Muscle layer of colon (tissue), 2 donors: ENCODE data around the gene SPRR3.

ENCODE experiments used
- H3K27ac ChIP-seq: one replicate; pipeline ENCODE4 v1.7.0; 2013; ENCODE audit warnings: low read depth, mild to moderate bottlenecking, low read length, moderate library complexity
- H3K27me3 ChIP-seq, 2 donors: one replicate each; pipeline ENCODE4 v1.7.0; 2013; ENCODE audit warnings: low read length in 2 of 2, mild to moderate bottlenecking in 2 of 2; ENCODE audit not compliant: insufficient read depth in 2 of 2, control insufficient read depth in 1 of 2
- H3K36me3 ChIP-seq: one replicate; pipeline ENCODE4 v1.7.0; 2013; ENCODE audit warnings: mild to moderate bottlenecking, low read length; ENCODE audit not compliant: insufficient read depth
- H3K4me1 ChIP-seq: one replicate; pipeline ENCODE4 v1.7.0; 2013; ENCODE audit warnings: mild to moderate bottlenecking, low read length; ENCODE audit not compliant: insufficient read depth
- H3K4me3 ChIP-seq, 2 donors: one replicate each; pipeline ENCODE4 v1.7.0; 2013; ENCODE audit warnings: low read length in 2 of 2, low read depth in 1 of 2, mild to moderate bottlenecking in 1 of 2, moderate library complexity in 1 of 2
- H3K9ac ChIP-seq: one replicate; pipeline ENCODE4 v1.7.0; 2013; ENCODE audit warnings: low read length
- H3K9me3 ChIP-seq: one replicate; pipeline ENCODE4 v1.7.0; 2013; ENCODE audit warnings: mild to moderate bottlenecking, low read length
- donor health status: abdominal sarcoma.
- donor health status: Adenocarcinoma of cecum.

Gene SPRR3

GRCh38 chr1:152967201-152967600, 34.3 kb upstream of the SPRR3 start:
- Histone ChIP-seq H3K27me3 (no peaks in the 10 kb centered on the region), H3K4me1 (no peaks in the 10 kb centered on the region), H3K36me3 (no peaks in the 10 kb centered on the region), H3K27ac (no peak overlapping the region), H3K4me3 (no peak overlapping the region), H3K9ac (no peak overlapping the region), H3K9me3 (no peaks in the 10 kb centered on the region)

GRCh38 chr1:152968248-152968647, 33.3 kb upstream of the SPRR3 start:
- H3K4me1 ChIP-seq, result no peaks in the 10 kb centered on the region
- no peak overlapping the region for H3K27ac ChIP-seq
- H3K4me3 ChIP-seq, result no peak overlapping the region

GRCh38 chr1:152969036-152969435, 32.5 kb upstream of the SPRR3 start:
- Histone ChIP-seq H3K9ac (no peak overlapping the region), H3K9me3 (no peaks in the 10 kb centered on the region), H3K4me1 (no peaks in the 10 kb centered on the region), H3K27ac (no peak overlapping the region), H3K36me3 (no peaks in the 10 kb centered on the region), H3K27me3 (no peaks in the 10 kb centered on the region), H3K4me3 (no peak overlapping the region)

More at GRCh38 chr1:152968248-152968647, 33.3 kb upstream of the SPRR3 start:
- Histone ChIP-seq H3K27me3 (no peaks in the 10 kb centered on the region), H3K9ac (no peak overlapping the region), H3K9me3 (no peaks in the 10 kb centered on the region), H3K36me3 (no peaks in the 10 kb centered on the region)

- H3K36me3 ChIP-seq, result no peaks in the 10 kb centered on the region
- H3K4me3 ChIP-seq, result no peak within 1 kb of the TSS
- no peak within 1 kb of the TSS for H3K9ac ChIP-seq
- no peak within 1 kb of the TSS for H3K27ac ChIP-seq
- no peaks in the 10 kb centered on the region for H3K27me3 ChIP-seq
- no peaks in the 10 kb centered on the region for H3K4me1 ChIP-seq
- no peaks in the 10 kb centered on the region for H3K9me3 ChIP-seq
Measured at GRCh38 chr1:152970495-152970894, 31.1 kb upstream of the SPRR3 start, which contains the start of gene SPRR4. Gene SPRR4 (plus strand): TSS chr1:152970648. CDS start chr1:152971891, 1,243 bp downstream.

GRCh38 chr1:152972196-152972886, 29.2 kb upstream of the SPRR3 start:
- no peak overlapping the region for H3K9ac ChIP-seq
- H3K4me1 ChIP-seq, result no peaks in the 10 kb centered on the region
- no peaks in the 10 kb centered on the region for H3K36me3 ChIP-seq
- H3K27ac ChIP-seq, result no peak overlapping the region
- no peaks in the 10 kb centered on the region for H3K9me3 ChIP-seq
- no peak overlapping the region for H3K4me3 ChIP-seq
- H3K27me3 ChIP-seq, result no peaks in the 10 kb centered on the region

GRCh38 chr1:152976688-152977087, 24.9 kb upstream of the SPRR3 start:
- Histone ChIP-seq H3K4me1 (no peaks in the 10 kb centered on the region), H3K27me3 (no peaks in the 10 kb centered on the region), H3K9ac (no peak overlapping the region), H3K27ac (no peak overlapping the region), H3K4me3 (no peak overlapping the region), H3K9me3 (no peaks in the 10 kb centered on the region), H3K36me3 (no peaks in the 10 kb centered on the region)

- Histone ChIP-seq H3K4me1 (no peaks in the 10 kb centered on the region), H3K4me3 (no peak overlapping the region), H3K9me3 (no peaks in the 10 kb centered on the region), H3K36me3 (no peaks in the 10 kb centered on the region), H3K27ac (no peak overlapping the region), H3K9ac (no peak overlapping the region), H3K27me3 (no peaks in the 10 kb centered on the region)
Measured at GRCh38 chr1:152977614-152978013, 23.9 kb upstream of the SPRR3 start.

- Histone ChIP-seq H3K9me3 (no peaks in the 10 kb centered on the region), H3K9ac (no peak overlapping the region), H3K4me1 (no peaks in the 10 kb centered on the region), H3K4me3 (no peak overlapping the region), H3K27me3 (no peaks in the 10 kb centered on the region), H3K36me3 (no peaks in the 10 kb centered on the region), H3K27ac (no peak overlapping the region)
Measured at GRCh38 chr1:152980676-152981075, 20.9 kb upstream of the SPRR3 start.

- Histone ChIP-seq H3K27ac (no peak overlapping the region), H3K27me3 (no peaks in the 10 kb centered on the region), H3K36me3 (no peaks in the 10 kb centered on the region), H3K4me3 (no peak overlapping the region), H3K9me3 (no peaks in the 10 kb centered on the region), H3K9ac (no peak overlapping the region), H3K4me1 (no peaks in the 10 kb centered on the region)
Measured at GRCh38 chr1:152981146-152981871, 20.2 kb upstream of the SPRR3 start.

GRCh38 chr1:152982076-152982475, 19.5 kb upstream of the SPRR3 start:
- Histone ChIP-seq H3K4me3 (no peak overlapping the region), H3K9ac (no peak overlapping the region), H3K27ac (no peak overlapping the region), H3K36me3 (no peaks in the 10 kb centered on the region), H3K4me1 (no peaks in the 10 kb centered on the region), H3K27me3 (no peaks in the 10 kb centered on the region), H3K9me3 (no peaks in the 10 kb centered on the region)

- H3K4me3 ChIP-seq, result no peak overlapping the region
- H3K4me1 ChIP-seq, result no peaks in the 10 kb centered on the region
- H3K27me3 ChIP-seq, result no peaks in the 10 kb centered on the region
- no peak overlapping the region for H3K27ac ChIP-seq
- H3K9me3 ChIP-seq, result no peaks in the 10 kb centered on the region
- no peaks in the 10 kb centered on the region for H3K36me3 ChIP-seq
- H3K9ac ChIP-seq, result no peak overlapping the region
Measured at GRCh38 chr1:152983234-152983633, 18.3 kb upstream of the SPRR3 start.

- Histone ChIP-seq H3K9me3 (no peaks in the 10 kb centered on the region), H3K9ac (no peak within 1 kb of the TSS), H3K27ac (no peak within 1 kb of the TSS), H3K4me1 (no peaks in the 10 kb centered on the region), H3K4me3 (no peak within 1 kb of the TSS), H3K27me3 (no peaks in the 10 kb centered on the region), H3K36me3 (no peaks in the 10 kb centered on the region)
Measured at GRCh38 chr1:152983743-152984142, 17.8 kb upstream of the SPRR3 start, which contains the start of gene SPRR1A. Gene SPRR1A (plus strand): TSS chr1:152984081. CDS start chr1:152985231, 1,150 bp downstream.
